Liver (tissue), 2 donors: ENCODE measurements around the gene BCAR3.

Experiments used
- CTCF ChIP-seq: fragments of 150-350 bp; IDR thresholded peaks from 2 replicates; pipeline ENCODE4 v1.5.1; 2017; ENCODE audit warnings: improper control_type of control experiment, low read depth, low read length; ENCODE audit not compliant: missing input control
- YY1 ChIP-seq: IDR thresholded peaks from 2 replicates; pipeline ENCODE4 v1.6.1; 2016; ENCODE audit warnings: antibody characterized with exemption, mild to moderate bottlenecking
- donor health status: healthy.

GRCh38 chr1:93628681-93629080, 53.0 kb downstream of the BCAR3 start:
- TF ChIP-seq CTCF (no peak), YY1 (no peak)
